ENCODE results near the gene PIWIL1. TPM values are rescaled to one million over a fixed set of nuclear protein-coding genes. Genes with fewer than 3 reads are reported as not detected.

Gene PIWIL1
- total and polyA plus RNA-seq, 2 experiments from 2014 or later: not detected

GRCh38 chr12:130290114-130290513 is 47.6 kb upstream of the PIWIL1 start (continued):
- TF ChIP-seq, protein P1, sequence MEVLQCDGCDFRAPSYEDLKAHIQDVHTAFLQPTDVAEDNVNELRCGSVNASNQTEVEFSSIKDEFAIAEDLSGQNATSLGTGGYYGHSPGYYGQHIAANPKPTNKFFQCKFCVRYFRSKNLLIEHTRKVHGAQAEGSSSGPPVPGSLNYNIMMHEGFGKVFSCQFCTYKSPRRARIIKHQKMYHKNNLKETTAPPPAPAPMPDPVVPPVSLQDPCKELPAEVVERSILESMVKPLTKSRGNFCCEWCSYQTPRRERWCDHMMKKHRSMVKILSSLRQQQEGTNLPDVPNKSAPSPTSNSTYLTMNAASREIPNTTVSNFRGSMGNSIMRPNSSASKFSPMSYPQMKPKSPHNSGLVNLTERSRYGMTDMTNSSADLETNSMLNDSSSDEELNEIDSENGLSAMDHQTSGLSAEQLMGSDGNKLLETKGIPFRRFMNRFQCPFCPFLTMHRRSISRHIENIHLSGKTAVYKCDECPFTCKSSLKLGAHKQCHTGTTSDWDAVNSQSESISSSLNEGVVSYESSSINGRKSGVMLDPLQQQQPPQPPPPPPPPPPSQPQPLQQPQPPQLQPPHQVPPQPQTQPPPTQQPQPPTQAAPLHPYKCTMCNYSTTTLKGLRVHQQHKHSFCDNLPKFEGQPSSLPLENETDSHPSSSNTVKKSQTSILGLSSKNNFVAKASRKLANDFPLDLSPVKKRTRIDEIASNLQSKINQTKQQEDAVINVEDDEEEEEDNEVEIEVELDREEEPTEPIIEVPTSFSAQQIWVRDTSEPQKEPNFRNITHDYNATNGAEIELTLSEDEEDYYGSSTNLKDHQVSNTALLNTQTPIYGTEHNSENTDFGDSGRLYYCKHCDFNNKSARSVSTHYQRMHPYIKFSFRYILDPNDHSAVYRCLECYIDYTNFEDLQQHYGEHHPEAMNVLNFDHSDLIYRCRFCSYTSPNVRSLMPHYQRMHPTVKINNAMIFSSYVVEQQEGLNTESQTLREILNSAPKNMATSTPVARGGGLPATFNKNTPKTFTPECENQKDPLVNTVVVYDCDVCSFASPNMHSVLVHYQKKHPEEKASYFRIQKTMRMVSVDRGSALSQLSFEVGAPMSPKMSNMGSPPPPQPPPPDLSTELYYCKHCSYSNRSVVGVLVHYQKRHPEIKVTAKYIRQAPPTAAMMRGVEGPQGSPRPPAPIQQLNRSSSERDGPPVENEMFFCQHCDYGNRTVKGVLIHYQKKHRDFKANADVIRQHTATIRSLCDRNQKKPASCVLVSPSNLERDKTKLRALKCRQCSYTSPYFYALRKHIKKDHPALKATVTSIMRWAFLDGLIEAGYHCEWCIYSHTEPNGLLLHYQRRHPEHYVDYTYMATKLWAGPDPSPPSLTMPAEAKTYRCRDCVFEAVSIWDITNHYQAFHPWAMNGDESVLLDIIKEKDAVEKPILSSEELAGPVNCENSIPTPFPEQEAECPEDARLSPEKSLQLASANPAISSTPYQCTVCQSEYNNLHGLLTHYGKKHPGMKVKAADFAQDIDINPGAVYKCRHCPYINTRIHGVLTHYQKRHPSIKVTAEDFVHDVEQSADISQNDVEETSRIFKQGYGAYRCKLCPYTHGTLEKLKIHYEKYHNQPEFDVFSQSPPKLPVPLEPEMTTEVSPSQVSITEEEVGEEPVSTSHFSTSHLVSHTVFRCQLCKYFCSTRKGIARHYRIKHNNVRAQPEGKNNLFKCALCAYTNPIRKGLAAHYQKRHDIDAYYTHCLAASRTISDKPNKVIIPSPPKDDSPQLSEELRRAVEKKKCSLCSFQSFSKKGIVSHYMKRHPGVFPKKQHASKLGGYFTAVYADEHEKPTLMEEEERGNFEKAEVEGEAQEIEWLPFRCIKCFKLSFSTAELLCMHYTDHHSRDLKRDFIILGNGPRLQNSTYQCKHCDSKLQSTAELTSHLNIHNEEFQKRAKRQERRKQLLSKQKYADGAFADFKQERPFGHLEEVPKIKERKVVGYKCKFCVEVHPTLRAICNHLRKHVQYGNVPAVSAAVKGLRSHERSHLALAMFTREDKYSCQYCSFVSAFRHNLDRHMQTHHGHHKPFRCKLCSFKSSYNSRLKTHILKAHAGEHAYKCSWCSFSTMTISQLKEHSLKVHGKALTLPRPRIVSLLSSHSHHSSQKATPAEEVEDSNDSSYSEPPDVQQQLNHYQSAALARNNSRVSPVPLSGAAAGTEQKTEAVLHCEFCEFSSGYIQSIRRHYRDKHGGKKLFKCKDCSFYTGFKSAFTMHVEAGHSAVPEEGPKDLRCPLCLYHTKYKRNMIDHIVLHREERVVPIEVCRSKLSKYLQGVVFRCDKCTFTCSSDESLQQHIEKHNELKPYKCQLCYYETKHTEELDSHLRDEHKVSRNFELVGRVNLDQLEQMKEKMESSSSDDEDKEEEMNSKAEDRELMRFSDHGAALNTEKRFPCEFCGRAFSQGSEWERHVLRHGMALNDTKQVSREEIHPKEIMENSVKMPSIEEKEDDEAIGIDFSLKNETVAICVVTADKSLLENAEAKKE (CRISPR knock-in tag; IDR thresholded peaks at IDR 0.05): no peak
- no peak for TF ChIP-seq NANOG (IDR thresholded peaks at IDR 0.05; ENCODE audit: borderline replicate concordance)
- TF ChIP-seq POLR2AphosphoS5 (IDR thresholded peaks at IDR 0.05; ENCODE audit: low read depth): no peak
- TF ChIP-seq EZH2phosphoT487 (IDR thresholded peaks at IDR 0.05; ENCODE audit: unreplicated experiment): no peak
- no peak for TF ChIP-seq REST (IDR thresholded peaks at IDR 0.05; ENCODE audit: unreplicated experiment)
